Measurements from ENCODE around the gene ABHD13.
"Not testable (repeated sequence)": the region's sequence is repeated elsewhere in the genome, so short reads cannot be mapped to it uniquely, and the experiment has no call there.

Gene ABHD13

DNA sequence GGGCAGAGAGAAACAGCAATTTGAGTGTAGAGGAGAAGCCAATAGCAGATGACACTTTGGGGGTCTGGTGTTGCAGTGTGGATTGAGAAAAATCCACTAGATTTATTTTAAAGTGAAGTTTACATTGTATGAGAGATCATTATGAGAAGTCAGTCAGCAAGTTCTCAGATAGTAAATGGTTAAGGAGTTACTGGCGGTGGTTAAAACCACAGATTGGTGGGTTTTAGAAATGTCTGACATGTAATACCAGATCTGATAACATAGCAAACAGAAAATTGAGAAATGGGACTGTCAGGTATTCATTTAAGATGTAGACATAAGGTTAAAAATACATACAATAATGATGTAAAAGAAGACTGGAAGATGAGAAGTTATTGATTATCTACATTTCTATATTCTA lies 7.2 kb downstream of the ABHD13 start:
- DNase-seq = no peak

DNA sequence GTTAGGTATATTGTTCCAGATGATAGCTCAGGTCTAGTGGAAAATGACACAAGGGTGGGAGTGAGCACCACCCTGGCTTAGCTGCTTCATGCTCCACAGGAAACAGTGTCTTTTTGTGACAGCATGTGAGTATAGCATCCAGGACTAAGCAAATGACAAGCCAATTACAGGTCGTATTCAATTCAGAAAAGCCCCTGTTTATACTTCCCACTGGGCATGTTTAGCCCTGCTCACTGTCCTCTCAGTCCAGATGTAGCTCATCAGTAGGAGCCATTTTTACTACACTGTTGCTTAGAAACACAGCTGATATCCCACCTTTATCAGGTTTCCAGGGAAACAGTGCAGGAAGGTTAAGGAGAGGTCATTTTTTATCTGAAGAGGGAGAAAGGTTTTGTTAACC lies 8.0 kb downstream of the ABHD13 start:
- peak in 1 of 2 experiments; percentile 60 for DNase-seq

GRCh38 chr13:108227651-108228272 lies 9.6 kb downstream of the ABHD13 start:
- peak; percentile 31 to 51 for DNase-seq

- DNase-seq = no peak
Measured at GRCh38 chr13:108230377-108230776, 12.2 kb downstream of the ABHD13 start.

DNA sequence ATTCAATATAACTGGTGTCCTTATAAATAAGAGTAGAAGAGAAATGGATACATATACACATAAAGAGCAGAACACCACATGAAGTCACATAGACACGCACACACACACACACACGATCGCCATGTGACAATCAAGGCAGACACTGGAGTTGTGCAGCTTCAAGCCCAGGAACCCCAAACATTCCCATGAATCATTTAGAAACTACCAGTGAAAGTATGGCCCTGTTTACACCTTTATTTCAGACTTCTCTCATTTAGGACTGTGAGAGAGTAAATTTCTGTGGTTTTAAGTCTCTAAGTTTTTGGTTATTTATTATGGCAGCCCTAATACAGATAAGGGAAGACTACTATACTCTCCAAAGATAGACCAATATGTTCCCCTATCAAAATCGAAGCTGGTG lies 31.0 kb downstream of the ABHD13 start:
- DNase-seq = no peak

- DNase-seq = no peak
Measured at GRCh38 chr13:108257248-108257647, 39.1 kb downstream of the ABHD13 start.

DNA sequence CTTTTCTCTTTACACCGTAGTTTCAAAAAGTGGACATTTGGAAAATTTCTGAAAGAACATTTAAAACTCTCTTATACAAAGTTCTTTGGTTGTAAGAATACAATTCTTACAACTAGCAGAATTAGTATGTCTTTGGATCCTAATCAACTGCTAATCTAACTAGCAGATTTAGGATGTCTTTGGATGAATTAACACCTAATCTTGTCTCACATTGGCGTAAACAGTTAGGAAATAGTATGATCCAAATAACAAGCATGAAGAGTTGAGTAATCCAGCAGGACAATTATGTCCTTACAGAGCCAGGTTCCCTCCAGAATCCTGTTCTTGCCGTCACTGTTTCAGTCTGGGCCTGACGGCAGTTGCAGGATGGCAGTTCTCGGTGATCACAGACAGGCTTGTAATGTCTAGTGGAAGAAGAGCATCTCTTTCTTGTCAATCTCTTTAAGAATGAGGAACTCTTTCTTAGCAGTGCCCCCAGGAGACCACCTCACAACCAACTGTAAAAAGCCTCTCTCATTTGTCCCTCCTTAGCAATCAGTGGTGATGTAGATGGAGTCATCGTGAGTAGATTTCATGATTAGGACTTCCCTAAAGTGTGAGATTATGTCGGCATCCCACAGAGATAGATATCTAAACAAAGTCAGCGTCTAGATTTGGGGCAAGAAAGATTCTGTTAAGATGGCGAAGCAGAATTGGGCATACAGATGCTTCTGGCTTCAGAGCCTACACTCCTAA lies 45.6 kb downstream of the ABHD13 start:
- DNase-seq = no peak

GRCh38 chr13:108266321-108266990 lies 48.3 kb downstream of the ABHD13 start:
- DNase-seq = no peak

DNA sequence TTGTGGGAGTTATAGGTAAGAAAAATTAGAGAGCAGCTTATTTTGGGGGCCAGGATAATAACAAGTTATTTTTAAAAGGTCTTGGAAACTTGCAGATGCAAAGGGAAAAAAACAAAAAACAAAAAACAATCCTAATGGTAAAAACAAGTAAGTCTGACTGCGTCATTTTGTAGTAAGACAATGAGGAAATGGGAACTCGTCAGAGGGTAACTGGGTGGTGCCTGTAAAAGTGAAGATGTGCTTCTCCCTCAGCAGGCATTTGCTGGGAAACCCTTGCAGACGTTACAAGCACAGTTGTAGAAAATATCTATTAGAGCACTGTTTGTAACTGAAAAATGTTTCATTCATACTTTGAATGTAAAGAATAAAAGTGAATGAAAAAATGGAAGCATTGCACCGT lies 49.2 kb downstream of the ABHD13 start:
- DNase-seq = no peak

DNA sequence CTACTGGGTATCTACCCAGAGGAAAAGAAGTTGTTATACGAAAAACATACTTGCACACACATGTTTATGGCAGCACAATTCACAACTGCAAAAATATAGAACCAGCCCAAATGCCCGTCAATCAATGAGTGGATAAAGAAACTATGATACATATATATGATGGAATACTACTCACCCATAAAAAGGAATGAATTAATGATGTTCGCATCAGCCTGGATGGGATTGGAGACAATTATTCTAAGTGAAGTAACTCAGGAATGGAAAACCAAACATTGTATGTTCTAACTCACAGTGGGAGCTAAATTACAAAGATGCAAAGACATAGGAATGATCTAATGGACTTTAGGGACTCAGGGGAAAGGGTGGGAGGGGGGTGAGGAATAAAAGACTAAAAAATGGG lies 49.7 kb downstream of the ABHD13 start:
- not testable (repeated sequence) for DNase-seq

- DNase-seq = no peak
Measured at GRCh38 chr13:108268466-108269112, 50.4 kb downstream of the ABHD13 start.

GRCh38 chr13:108269601-108270328 lies 51.6 kb downstream of the ABHD13 start, which contains the start of gene TNFSF13B:
Gene TNFSF13B, plus strand, starts transcription at chr13:108269718. Its CDS starts 178 bp downstream, at chr13:108269896.
- DNase-seq = no peak

GRCh38 chr13:108270442-108270841 lies 52.2 kb downstream of the ABHD13 start:
- DNase-seq = no peak

DNA sequence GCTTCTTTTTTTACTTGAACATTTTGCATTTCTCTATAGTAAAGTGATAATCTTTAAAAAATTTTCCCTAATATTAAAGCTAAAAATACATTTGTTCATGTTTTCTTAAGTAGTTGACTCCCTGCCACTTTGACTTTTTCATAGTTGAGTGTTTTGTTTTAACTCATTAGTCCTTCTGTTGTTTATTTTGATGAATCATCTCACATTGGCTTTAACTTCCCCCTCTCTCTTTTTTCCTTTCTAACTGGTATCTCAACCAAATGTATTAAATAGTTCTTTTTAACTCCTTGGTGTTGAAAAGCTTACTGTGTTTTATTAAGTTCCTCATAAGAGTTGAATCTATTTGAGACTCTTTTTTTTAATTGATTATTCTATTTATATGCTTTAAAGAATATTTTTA lies 54.1 kb downstream of the ABHD13 start:
- DNase-seq = no peak

GRCh38 chr13:108273429-108274118 lies 55.4 kb downstream of the ABHD13 start:
- no peak for DNase-seq

- no peak for DNase-seq
Measured at GRCh38 chr13:108274718-108275117, 56.5 kb downstream of the ABHD13 start.

DNA sequence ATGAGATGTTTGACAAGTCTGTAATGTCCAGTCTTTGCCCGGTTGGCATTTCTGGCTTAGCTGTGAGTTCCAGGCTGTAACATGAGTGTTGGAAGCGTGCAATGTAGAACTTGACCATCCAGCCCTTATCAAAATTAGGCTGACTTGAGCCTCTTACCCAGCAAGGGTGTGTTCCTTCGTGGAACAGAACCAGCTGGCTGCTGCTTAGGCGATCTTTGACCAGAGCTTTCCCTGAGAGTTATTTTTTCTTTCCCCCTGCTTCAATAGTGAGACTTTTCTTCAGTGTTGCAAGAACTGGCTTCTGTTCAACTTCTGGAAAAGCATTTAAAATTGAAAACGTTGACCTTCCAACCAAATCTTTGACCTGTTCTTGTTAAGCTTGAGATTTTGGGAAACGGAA lies 57.9 kb downstream of the ABHD13 start:
- no peak for DNase-seq

DNA sequence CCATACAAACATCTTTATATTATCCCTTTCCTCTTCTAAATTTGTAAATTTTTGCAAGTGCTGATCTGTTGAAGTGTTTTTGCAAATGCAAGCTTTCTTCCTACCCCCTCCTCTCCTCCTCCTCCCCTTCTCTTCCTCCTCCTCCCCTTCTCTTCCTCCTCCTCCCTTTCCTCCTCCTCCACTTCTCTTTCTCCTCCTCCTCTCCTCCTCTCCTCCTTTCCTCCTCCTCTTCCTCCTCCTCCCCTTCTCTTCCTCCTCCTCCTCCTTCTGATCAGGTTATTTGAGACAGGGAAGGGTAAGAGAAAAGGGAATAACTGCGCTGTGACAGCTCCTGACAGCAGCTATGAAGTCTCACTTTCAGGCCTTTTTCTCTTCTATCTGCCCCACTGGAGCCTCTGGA lies 60.3 kb downstream of the ABHD13 start:
- DNase-seq = no peak

- no peak for DNase-seq
Measured at GRCh38 chr13:108281901-108282300, 63.7 kb downstream of the ABHD13 start.

DNA sequence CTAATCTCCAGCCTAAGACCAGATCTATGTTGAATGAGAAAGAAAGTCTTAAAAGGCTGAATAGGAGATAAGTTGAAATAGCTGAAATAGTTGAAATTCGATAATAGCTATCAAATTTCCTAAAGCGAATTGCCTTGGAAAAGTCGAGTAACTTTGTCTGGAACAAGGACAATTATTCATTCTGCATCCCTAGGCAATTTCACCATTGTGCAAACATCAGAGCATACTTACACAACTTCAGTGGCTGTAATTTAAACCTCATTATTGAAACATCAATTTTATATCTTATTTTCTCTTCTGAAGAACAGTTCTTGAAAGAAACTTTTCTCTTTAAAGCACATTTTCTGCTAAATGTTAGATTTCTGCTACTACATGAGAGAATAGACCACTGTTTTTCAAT lies 64.9 kb downstream of the ABHD13 start:
- DNase-seq = no peak
